Stimulated activated CD8-positive, alpha-beta memory T cell treated with anti-CD3 and anti-CD28 coated beads, Interleukin-12 subunit alpha, Interleukin-12 subunit beta, amount 100 ng/mL, for 24 hours (primary cell): ENCODE results near the gene OR8G1.
"Not testable (repeated sequence)": the region's sequence is repeated elsewhere in the genome, so short reads cannot be mapped to it uniquely, and the experiment has no call there.

Experiments used
- DNase-seq: peaks from one replicate; pipeline ENCODE4 v3.0.0-alpha.2; 2020; ENCODE audit errors: extremely low read depth

OR8G1 gene

GRCh38 chr11:124238512-124238911 lies 2.4 kb upstream of the OR8G1 start:
- no peak for DNase-seq

DNA sequence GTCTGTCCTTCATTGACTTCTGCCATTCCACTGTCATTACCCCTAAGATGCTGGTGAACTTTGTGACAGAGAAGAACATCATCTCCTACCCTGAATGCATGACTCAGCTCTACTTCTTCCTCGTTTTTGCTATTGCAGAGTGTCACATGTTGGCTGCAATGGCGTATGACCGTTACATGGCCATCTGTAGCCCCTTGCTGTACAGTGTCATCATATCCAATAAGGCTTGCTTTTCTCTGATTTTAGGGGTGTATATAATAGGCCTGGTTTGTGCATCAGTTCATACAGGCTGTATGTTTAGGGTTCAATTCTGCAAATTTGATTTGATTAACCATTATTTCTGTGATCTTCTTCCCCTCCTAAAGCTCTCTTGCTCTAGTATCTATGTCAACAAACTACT lies 9.0 kb downstream of the OR8G1 start:
- not testable (repeated sequence) for DNase-seq

DNA sequence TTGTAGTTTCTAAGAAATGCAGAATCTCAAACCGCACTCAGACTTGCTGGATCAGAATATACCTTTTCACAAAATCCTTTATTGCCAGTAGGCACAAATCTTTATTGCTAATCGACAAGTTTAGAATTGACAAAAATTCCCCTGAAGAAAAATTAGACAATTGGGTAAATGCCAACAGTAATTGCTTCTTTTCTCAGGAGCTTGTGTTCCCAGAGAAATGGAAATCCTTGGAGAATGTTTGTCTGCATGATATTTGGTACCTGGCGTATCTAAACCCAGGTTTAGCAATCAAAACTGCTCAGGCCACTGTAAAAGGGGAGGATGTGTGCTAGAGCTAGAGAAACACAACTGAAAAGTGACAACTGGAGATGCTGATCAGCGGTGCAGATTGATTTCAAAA lies 15.2 kb downstream of the OR8G1 start, which contains the start of gene OR8G5:
TSS of gene OR8G5 (plus strand) at position 301 of the 400 bp plus-strand sequence. CDS start 8,556 bp downstream, outside the sequence.
- DNase-seq: no peak

DNA sequence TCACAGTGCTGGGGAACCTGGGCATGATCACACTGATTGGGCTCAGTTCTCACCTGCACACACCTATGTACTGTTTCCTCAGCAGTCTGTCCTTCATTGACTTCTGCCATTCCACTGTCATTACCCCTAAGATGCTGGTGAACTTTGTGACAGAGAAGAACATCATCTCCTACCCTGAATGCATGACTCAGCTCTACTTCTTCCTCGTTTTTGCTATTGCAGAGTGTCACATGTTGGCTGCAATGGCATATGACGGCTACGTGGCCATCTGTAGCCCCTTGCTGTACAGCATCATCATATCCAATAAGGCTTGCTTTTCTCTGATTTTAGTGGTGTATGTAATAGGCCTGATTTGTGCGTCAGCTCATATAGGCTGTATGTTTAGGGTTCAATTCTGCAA lies 24.1 kb downstream of the OR8G1 start:
- DNase-seq: not testable (repeated sequence)

- DNase-seq: not testable (repeated sequence)
These were observed 30.0 kb downstream of the OR8G1 start for GRCh38 chr11:124270886-124271285.

GRCh38 chr11:124274000-124274399 lies 33.1 kb downstream of the OR8G1 start:
- DNase-seq: no peak

- DNase-seq: no peak
These were observed 35.2 kb downstream of the OR8G1 start for GRCh38 chr11:124276081-124276480.

- no peak for DNase-seq
These were observed 36.3 kb downstream of the OR8G1 start for GRCh38 chr11:124277207-124277606.

DNA sequence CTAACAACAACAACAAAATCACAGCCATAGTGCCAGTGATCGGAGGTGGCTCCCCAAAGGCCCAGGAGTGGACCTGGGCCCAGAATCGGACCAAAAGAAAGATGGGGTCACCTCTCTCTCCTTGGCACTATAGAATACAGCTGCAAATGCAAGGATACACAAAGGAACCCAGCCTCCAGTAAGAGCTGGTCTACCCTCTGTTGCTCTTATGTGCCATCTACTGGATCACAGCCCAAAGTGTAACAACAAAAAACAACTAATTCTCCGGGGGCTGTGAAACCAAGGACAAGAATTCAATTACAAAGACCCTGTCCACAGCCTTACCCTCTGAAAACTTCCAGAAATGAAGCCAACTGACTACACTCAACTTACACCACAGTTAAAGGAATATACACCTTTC lies 36.9 kb downstream of the OR8G1 start:
- no peak for DNase-seq

GRCh38 chr11:124278261-124278660 lies 37.4 kb downstream of the OR8G1 start:
- DNase-seq: no peak

DNA sequence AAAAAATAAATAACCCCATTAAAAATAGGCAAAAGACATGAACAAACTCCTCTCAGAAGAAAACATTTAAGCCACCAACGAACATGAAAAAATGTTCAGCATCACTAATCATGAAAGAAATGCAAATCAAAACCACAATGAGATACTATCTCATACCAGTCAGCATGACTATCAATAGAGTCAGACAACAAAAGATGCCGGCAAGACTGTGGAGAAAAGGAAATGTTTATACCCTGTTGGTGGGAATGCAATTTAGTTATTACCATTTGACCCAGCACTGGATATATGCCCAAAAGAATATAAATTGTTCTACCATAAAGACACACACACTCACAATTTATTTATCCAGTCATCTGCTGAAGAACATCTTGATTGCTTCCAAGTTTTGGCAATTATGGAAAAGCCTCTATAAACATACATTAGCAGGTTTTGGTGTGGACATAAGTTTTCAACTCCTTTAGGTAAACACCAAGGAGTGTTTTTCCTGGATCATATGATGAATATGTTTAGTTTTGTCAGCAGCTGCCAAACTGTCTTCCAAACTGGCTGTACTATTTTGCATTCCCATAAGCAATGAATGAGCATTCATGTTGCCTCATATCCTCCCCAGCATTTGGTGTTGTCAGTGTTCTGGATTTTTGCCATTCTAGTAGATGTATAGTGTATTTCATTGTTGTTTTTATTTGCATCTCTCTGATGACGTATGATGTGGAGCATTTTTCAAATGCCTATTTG lies 44.9 kb downstream of the OR8G1 start:
- DNase-seq: no peak

- DNase-seq: no peak
These were observed 53.8 kb downstream of the OR8G1 start for GRCh38 chr11:124294687-124295086.

- DNase-seq: no peak
These were observed 55.1 kb downstream of the OR8G1 start for GRCh38 chr11:124296016-124296415.

GRCh38 chr11:124297921-124298320 lies 57.0 kb downstream of the OR8G1 start:
- no peak for DNase-seq

GRCh38 chr11:124301548-124301947 lies 60.7 kb downstream of the OR8G1 start:
- DNase-seq: no peak

DNA sequence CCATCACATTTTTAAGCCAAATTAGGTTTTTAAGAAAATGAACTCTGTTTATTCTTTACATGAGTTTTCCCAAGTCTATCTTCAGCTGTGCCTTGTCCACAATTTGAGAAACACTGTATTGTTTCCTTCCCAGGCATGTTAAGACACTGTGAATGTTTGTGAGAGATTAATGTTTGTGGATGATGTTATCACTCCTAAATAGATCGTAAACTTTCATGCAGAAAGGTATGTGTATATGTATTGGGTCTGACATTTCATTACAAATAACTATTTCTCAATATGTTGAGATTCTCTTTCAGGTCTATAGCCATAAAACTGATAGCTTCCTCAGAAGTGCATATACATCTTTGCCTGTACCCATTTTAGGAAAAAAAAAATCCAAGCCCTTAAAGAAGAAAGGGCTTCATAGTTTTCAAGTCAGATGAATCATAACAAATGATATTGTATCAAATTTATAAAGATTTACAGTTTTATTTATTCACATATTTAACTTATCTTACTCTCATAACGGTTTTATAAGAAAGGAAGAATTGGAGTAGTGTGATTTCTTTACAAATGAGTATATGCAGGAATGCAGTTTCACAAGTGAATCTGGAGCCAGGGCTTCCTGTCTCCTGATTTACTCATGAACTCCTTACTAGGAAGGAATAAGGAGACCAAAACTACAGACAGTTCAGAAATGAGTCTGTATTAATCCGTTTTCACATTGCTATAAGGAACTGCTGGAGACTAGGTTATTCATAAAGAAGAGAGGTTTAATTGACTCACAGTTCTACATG lies 61.6 kb downstream of the OR8G1 start:
- DNase-seq: no peak
